IMR-90 (cell line): ENCODE results near the gene SETX.

Experiments
- CHD1 ChIP-seq: IDR thresholded peaks from 2 replicates; pipeline ENCODE4 v1.6.1; 2012; ENCODE audit warnings: low read depth, low read length, improper control_type of control experiment
- CTCF ChIP-seq: conservative IDR thresholded peaks from 2 replicates; pipeline ENCODE4 v1.5.1; 2012; ENCODE audit warnings: mild to moderate bottlenecking, low read depth, low read length, improper control_type of control experiment
- FOS ChIP-seq: fragments of 150-350 bp; IDR thresholded peaks from 2 replicates; pipeline ENCODE4 v1.6.1; 2016; ENCODE audit warnings: low read depth, low read length
- POLR2A ChIP-seq: IDR thresholded peaks from 2 replicates; pipeline ENCODE4 v1.6.1; 2012; ENCODE audit warnings: mild to moderate bottlenecking, low read depth, low read length
- RAD21 ChIP-seq: IDR thresholded peaks from 2 replicates; pipeline ENCODE4 v1.6.1; 2012; ENCODE audit warnings: low read length, improper control_type of control experiment
- SMC3 ChIP-seq: fragments of 150-350 bp; IDR thresholded peaks from 2 replicates; pipeline ENCODE4 v1.6.1; 2016; ENCODE audit warnings: low read depth, mild to moderate bottlenecking, antibody characterized with exemption, low read length, moderate library complexity
- TF ChIP-seq, protein P1 (sequence below): fragments of 150-350 bp; IDR thresholded peaks from 2 replicates; pipeline ENCODE4 v1.6.1; 2016; ENCODE audit warnings: low read depth, mild to moderate bottlenecking, low read length, moderate library complexity, borderline replicate concordance

DNA sequence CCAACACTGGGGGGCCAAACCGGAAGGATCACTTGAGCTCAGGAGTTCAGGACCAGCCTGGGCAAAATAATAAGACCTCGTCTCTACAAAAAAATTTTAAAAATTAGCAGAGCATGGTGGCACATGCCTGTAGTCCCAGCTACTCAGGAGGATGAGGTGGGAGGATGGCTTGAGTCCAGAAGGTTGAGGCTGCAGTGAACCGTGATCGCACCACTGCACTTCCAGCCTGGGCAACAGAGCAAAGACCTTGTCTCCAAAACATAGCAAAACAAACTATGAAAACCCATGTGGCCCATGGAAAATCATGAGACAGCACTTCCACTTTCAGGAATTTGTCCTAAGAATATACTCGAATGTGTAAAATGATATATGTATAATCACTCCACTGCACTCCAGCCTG is 6.1 kb downstream of the SETX start:
- no peak for TF ChIP-seq CTCF
- no peak for TF ChIP-seq SMC3
- no peak for TF ChIP-seq POLR2A
- TF ChIP-seq FOS, result no peak
- TF ChIP-seq, protein P1, sequence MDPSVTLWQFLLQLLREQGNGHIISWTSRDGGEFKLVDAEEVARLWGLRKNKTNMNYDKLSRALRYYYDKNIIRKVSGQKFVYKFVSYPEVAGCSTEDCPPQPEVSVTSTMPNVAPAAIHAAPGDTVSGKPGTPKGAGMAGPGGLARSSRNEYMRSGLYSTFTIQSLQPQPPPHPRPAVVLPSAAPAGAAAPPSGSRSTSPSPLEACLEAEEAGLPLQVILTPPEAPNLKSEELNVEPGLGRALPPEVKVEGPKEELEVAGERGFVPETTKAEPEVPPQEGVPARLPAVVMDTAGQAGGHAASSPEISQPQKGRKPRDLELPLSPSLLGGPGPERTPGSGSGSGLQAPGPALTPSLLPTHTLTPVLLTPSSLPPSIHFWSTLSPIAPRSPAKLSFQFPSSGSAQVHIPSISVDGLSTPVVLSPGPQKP, result no peak
- TF ChIP-seq RAD21, result no peak
- TF ChIP-seq CHD1, result no peak
